GM12878 (cell line): ENCODE data around the gene INO80. TPM values are rescaled to one million over a fixed set of nuclear protein-coding genes. Genes with fewer than 3 reads are reported as not detected.

Source experiments
- ATAC-seq: fragments of 200-7000 bp; cut with Tn5 transposase; 3 replicates; pipeline ENCODE4 v1.9.1; 2020; ENCODE audit warnings: mild to moderate bottlenecking, moderate library complexity
- BruUV-seq: library from RNA; stranded (reverse); fragments of 400-500 nt; replicated peaks from 2 replicates; lab custom pipeline; 2021; lab: Mats Ljungman, UMichigan
- CTCF ChIA-PET: fragments of 300-600 bp; sonication (Branson Sonifier 250); formaldehyde crosslinking; extraction: SDS; loops from one replicate; lab custom pipeline; 2021; ENCODE audit warnings: inconsistent platforms; lab: Yijun Ruan, JAX
- POLR2A ChIA-PET: fragments of 350-600 bp; formaldehyde crosslinking; extraction: SDS; loops from one replicate; lab custom pipeline; 2021; ENCODE audit warnings: inconsistent platforms; lab: Charles Lee
- RAD21 ChIA-PET: fragments of 300-600 bp; sonication (Branson Sonifier 250); formaldehyde crosslinking; loops from one replicate; lab custom pipeline; 2023; ENCODE audit warnings: antibody characterized with exemption; ENCODE audit not compliant: unreplicated experiment; lab: Charles Lee
- SMC1A ChIA-PET: fragments of 300-600 bp; sonication (Branson Sonifier 250); formaldehyde crosslinking; loops from one replicate; lab custom pipeline; 2023; ENCODE audit not compliant: unreplicated experiment, uncharacterized antibody; lab: Charles Lee
- DNase-seq: peaks from one replicate; pipeline ENCODE4 v3.0.0-alpha.2; 2011; ENCODE audit warnings: low read depth, low spot score
- FAIRE-seq: peaks from 3 replicates; lab custom pipeline; 2011; peaks lifted over from hg19 to GRCh38; lab: Jason Lieb, UNC
- H2AFZ ChIP-seq: 2 replicates; pipeline ENCODE4 v1.6.0; 2011; ENCODE audit warnings: low read depth, low read length, control low read depth; ENCODE audit not compliant: control insufficient read depth
- H3K27ac ChIP-seq: 2 replicates; pipeline ENCODE4 v1.5.1; 2011; ENCODE audit warnings: control low read depth; ENCODE audit not compliant: control insufficient read depth, insufficient read depth
- H3K27me3 ChIP-seq, 2 experiments: replicated peaks in 1 of 2; 2 replicates each; pipeline versions ENCODE4 v1.6.0 to v1.6.1; 2011; ENCODE audit warnings: low read length in 1 of 2; ENCODE audit not compliant: control insufficient read depth in 2 of 2, insufficient read depth in 2 of 2
- H3K36me3 ChIP-seq, 2 experiments: 2 replicates each; pipeline ENCODE4 v1.5.1; 2011; ENCODE audit warnings: low read length in 1 of 2; ENCODE audit not compliant: control insufficient read depth in 2 of 2, insufficient read depth in 2 of 2
- H3K4me1 ChIP-seq: 2 replicates; pipeline ENCODE4 v1.6.1; 2011; ENCODE audit warnings: mild to moderate bottlenecking, low read length, moderate library complexity, mixed read lengths; ENCODE audit not compliant: control insufficient read depth, insufficient read depth
- H3K4me2 ChIP-seq: 2 replicates; pipeline ENCODE4 v1.6.0; 2011; ENCODE audit warnings: control low read depth; ENCODE audit not compliant: control insufficient read depth, insufficient read depth
- H3K4me3 ChIP-seq: fragments of 200-600 bp; sonication (generic); 2 replicates; pipeline ENCODE4 v1.5.1; 2016
- H3K79me2 ChIP-seq: 2 replicates; pipeline ENCODE4 v1.6.0; 2011; ENCODE audit warnings: low read length; ENCODE audit not compliant: control insufficient read depth, insufficient read depth
- H3K9ac ChIP-seq: 2 replicates; pipeline ENCODE4 v1.8.0; 2011; ENCODE audit warnings: low read length, control low read depth, mixed read lengths; ENCODE audit not compliant: control insufficient read depth, insufficient read depth
- H3K9me3 ChIP-seq: replicated peaks from 3 replicates; pipeline ENCODE4 v1.5.1; 2011; ENCODE audit warnings: mild to moderate bottlenecking, low read length; ENCODE audit not compliant: control insufficient read depth, insufficient read depth
- H4K20me1 ChIP-seq: 2 replicates; pipeline ENCODE4 v1.6.0; 2011; ENCODE audit not compliant: control insufficient read depth, insufficient read depth
- BMI1 ChIP-seq: fragments of 450-650 bp; IDR thresholded peaks from 2 replicates; pipeline ENCODE4 v1.6.1; 2016; ENCODE audit warnings: mild to moderate bottlenecking, moderate library complexity, borderline replicate concordance
- CHD4 ChIP-seq: fragments of 200-600 bp; sonication (generic); IDR thresholded peaks from 2 replicates; pipeline ENCODE4 v1.6.1; 2016; ENCODE audit warnings: mild to moderate bottlenecking
- LARP7 ChIP-seq: fragments of 450-650 bp; IDR thresholded peaks from 2 replicates; pipeline ENCODE4 v1.6.1; 2017; ENCODE audit warnings: mild to moderate bottlenecking
- MLLT1 ChIP-seq: fragments of 450-650 bp; IDR thresholded peaks from 2 replicates; pipeline ENCODE4 v1.6.1; 2016; ENCODE audit warnings: mild to moderate bottlenecking
- MYC ChIP-seq: IDR thresholded peaks from 2 replicates; pipeline ENCODE4 v1.6.1; 2011; ENCODE audit warnings: mild to moderate bottlenecking, low read length, moderate library complexity, inconsistent platforms; ENCODE audit not compliant: insufficient read depth, insufficient replicate concordance, insufficient read length, severe bottlenecking
- NR2C1 ChIP-seq: fragments of 450-650 bp; IDR thresholded peaks from 2 replicates; pipeline ENCODE4 v1.6.1; 2017; ENCODE audit warnings: antibody characterized with exemption, mild to moderate bottlenecking, moderate library complexity
- POLR2A ChIP-seq: IDR thresholded peaks from 2 replicates; pipeline ENCODE4 v1.6.1; 2011; ENCODE audit warnings: low read depth, mild to moderate bottlenecking, low read length
- RAD51 ChIP-seq: fragments of 450-650 bp; IDR thresholded peaks from 2 replicates; pipeline ENCODE4 v1.6.1; 2016; ENCODE audit warnings: moderate library complexity, mild to moderate bottlenecking, inconsistent platforms
- SIX5 ChIP-seq: IDR thresholded peaks from 2 replicates; pipeline ENCODE4 v1.6.1; 2011; ENCODE audit warnings: mild to moderate bottlenecking, low read depth, low read length, moderate library complexity; ENCODE audit not compliant: severe bottlenecking
- SRF ChIP-seq, 2 experiments: IDR thresholded peaks; 2 replicates each; pipeline ENCODE4 v1.6.1; 2011; ENCODE audit warnings: low read depth in 2 of 2, low read length in 2 of 2, mild to moderate bottlenecking in 1 of 2, moderate library complexity in 1 of 2
- STAT1 ChIP-seq: fragments of 450-650 bp; conservative IDR thresholded peaks from 2 replicates; pipeline ENCODE4 v1.6.1; 2014; ENCODE audit warnings: antibody characterized with exemption, mild to moderate bottlenecking
- SUZ12 ChIP-seq: fragments of 200-600 bp; sonication (generic); IDR thresholded peaks from one replicate; pipeline ENCODE4 v1.6.1; 2018; ENCODE audit warnings: antibody characterized with exemption, mild to moderate bottlenecking; ENCODE audit not compliant: unreplicated experiment
- ZNF217 ChIP-seq: fragments of 450-650 bp; IDR thresholded peaks from 2 replicates; pipeline ENCODE4 v1.6.1; 2017; ENCODE audit warnings: antibody characterized with exemption, mild to moderate bottlenecking
- WGBS: methylation state at CpG from one replicate; pipeline ENCODE4 v1.1.6; 2016; ENCODE audit warnings: low lambda C conversion rate; ENCODE audit not compliant: insufficient replicate concordance, insufficient coverage; ENCODE audit errors: missing lambda C conversion rate; 5-methylcytosine and 5-hydroxymethylcytosine counted together
- in situ Hi-C: fragments of 300-500 bp; cut with MboI; formaldehyde crosslinking; loops from 9 replicates; pipeline ENCODE4 v1.14.3; 2018; ENCODE audit warnings: mixed read lengths
- intact Hi-C: fragments of 100-400 bp; cut with micrococcal nuclease; formaldehyde crosslinking; loops from one replicate; pipeline ENCODE4 v1.14.2; 2022; ENCODE audit not compliant: unreplicated experiment
- polyA plus RNA-seq, 11 experiments: library from polyadenylated mRNA; depleted of rRNA in 4 of 11; unstranded in 6 of 11; stranded (reverse) in 5 of 11; fragments of >200 nt; fragmentation: Nextera tagmentation in 4 of 11; fragmentation: Illumina TruSeq in 1 of 11; extraction: Ambion mirVana in 4 of 11; extraction: Trizol in 1 of 11; gene quantifications; 1 replicate in 1 of 11; 2 replicates in 10 of 11; pipeline versions ENCODE4 v1.2.1 to v1.2.3, GENCODE V29; 2011 to 2016; ENCODE audit warnings: inconsistent platforms in 2 of 11, missing spikeins in 2 of 11, low read depth in 1 of 11
- total RNA-seq, 4 experiments: library from RNA; depleted of rRNA in 3 of 4; stranded (reverse); fragments of >200 nt in 3 of 4; fragmentation: Illumina TruSeq in 1 of 4; extraction: Trizol in 1 of 4; gene quantifications; 2 replicates each; pipeline versions ENCODE4 v1.2.1 to v1.2.3, GENCODE V29; 2013 to 2021

The INO80 gene
- total and polyA plus RNA-seq, 10 of the 15 experiments (the other 5 are each of a cell fraction or from before 2014, with no cell fraction given), result 4.5 to 25.0 (median 14.2) TPM

- TF ChIP-seq MLLT1 (no peak), SRF (IDR thresholded peaks at IDR 0.05; ENCODE audit: low read depth in 2 of 2, low read length in 2 of 2) (no peak), CHD4 (no peak), NR2C1 (no peak), LARP7 (no peak), SUZ12 (no peak), ZNF217 (no peak), POLR2A (no peak), RAD51 (no peak)
- TF ChIP-seq, all 136 proteins: peak for 0
Measured at GRCh38 chr15:40985541-40986330, 130.3 kb downstream of the INO80 start (continued).

- no peak overlapping the region for H3K9ac ChIP-seq
- intact Hi-C loops, result no loop called here
- no peaks in the 10 kb centered on the region for H4K20me1 ChIP-seq
- no peak overlapping the region for H3K4me3 ChIP-seq
- FAIRE-seq (no peak), DNase-seq (no peak), ATAC-seq (no peak)
- ChIA-PET SMC1A (no interaction called here), CTCF (no interaction called here), POLR2A (no interaction called here), RAD21 (no interaction called here)
- no TSS peak for BruUV-seq
- H3K9me3 ChIP-seq, result no peaks in the 10 kb centered on the region
- H3K4me2 ChIP-seq, result no peak overlapping the region
- H3K27me3 ChIP-seq, result no peaks in the 10 kb centered on the region
- H3K4me1 ChIP-seq, result no peaks in the 10 kb centered on the region
- no peak overlapping the region for H2AFZ ChIP-seq
- in situ Hi-C loops, result no loop called here
- H3K27ac ChIP-seq, result no peak overlapping the region
- 97% methylated on average over 4 of the region's 4 CpGs for WGBS
- no peak for TF ChIP-seq STAT1
- TF ChIP-seq BMI1, result no peak
- no peak for TF ChIP-seq SIX5
- TF ChIP-seq MYC, result no peak
- H3K79me2 ChIP-seq, result no peaks in the 10 kb centered on the region
- H3K36me3 ChIP-seq, result peaks cover 25 to 27% of the 10 kb centered on the region in 2 experiments
Measured at GRCh38 chr15:40984964-40985363, 131.1 kb downstream of the INO80 start.
